ENCODE measurements around the gene RASAL3.

- TF ChIP-seq CTCF (IDR thresholded peaks at IDR 0.05; ENCODE audit: low read depth, low read length) (no peak), MAX (IDR thresholded peaks at IDR 0.05; ENCODE audit: low read depth, low read length) (no peak)
Measured at GRCh38 chr19:15475611-15476010, 11.3 kb upstream of the RASAL3 start.

All from NB4 (cell line).